ENCODE measurements around the gene SLC16A8.

Gene SLC16A8

GRCh38 chr22:38111925-38112355 lies 28.0 kb upstream of the SLC16A8 start:
- DNase-seq, result no peak

GRCh38 chr22:38110863-38111852 lies 27.2 kb upstream of the SLC16A8 start:
- no peak for DNase-seq

- DNase-seq, result no peak
Measured at GRCh38 chr22:38110008-38110862, 26.3 kb upstream of the SLC16A8 start, which contains the start of gene BAIAP2L2. BAIAP2L2 (minus strand) TSS chr22:38110684; CDS start chr22:38110525, 159 bp downstream.

GRCh38 chr22:38109371-38110001 lies 25.5 kb upstream of the SLC16A8 start:
- no peak for DNase-seq

GRCh38 chr22:38108561-38109319 lies 24.8 kb upstream of the SLC16A8 start:
- DNase-seq, result no peak

DNA sequence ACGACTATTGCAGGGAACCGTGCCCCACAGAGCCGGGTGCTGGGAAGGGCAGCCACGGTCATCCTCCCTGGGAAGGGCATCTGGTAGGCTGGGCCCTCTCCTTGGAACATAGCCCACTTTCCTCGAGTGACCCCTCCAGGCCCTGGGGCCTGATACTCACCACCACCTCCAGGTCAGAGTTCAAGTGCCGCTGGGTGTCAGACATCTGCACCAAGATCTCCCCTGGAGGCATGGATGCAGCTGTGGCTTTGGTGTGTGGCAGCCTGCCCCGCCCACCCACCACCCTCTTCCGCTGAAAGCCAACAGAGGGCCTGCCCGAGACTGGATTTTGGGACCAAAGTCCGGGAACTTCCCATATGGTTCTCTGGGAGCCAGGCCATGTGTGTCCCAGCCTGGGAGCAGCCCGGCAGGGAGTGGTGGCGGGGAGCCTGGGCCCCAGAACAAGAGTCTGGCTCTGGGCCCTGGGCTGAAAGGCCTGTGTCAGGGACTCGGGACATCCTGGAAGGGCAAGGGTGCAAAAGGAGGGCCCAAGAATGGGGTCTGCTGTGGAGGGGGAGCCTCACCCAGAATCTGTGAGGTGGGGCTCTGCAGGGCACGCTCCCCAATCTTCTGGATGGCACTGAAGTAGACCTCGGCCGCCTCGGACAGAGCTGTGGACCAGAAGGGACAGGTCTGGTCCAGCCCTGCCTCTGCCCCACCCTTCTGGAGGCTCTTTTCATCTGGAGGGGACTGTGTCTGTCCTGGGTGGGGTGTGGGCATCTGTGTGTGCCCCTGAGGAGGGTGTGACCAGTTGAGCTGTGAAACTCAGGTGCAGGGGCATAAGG lies 23.9 kb upstream of the SLC16A8 start:
- DNase-seq, result no peak

DNA sequence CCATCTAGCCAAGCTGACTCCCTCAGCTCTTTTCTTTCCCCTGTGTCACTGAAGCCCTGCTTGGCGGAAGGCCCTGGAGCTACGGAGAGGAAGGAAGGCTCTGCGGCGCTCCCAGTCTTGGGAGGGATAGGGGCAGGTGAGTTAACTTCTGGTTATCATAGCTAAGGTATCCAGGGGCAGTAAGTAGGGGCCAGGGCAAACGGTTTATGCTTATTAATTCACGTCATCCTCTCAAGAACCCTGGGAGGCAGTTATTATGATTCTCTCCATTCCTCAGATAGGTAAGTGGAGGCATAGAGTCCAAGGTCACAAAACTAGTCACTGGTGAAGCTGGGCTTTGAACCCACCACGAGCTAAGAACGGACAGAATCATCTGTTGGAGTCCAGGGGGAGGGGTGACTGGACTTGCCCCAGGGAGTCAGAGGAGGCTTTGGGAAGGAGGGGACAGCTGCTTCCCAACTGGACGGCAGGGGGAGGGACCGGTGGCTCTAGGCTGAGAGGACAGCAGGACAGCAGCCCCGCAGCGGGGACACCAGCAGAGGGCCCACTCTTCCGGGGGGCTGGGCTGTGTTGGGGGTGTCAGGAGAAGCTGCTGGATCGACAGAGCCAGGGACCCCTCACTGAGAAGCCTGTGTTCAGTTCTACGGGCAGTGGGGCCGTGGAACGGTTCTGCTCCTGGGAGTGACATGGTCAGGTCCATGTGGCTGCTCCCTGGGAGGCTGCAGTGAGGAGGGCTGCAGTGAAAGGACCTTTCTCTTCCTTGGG lies 23.0 kb upstream of the SLC16A8 start:
- no peak for DNase-seq

DNA sequence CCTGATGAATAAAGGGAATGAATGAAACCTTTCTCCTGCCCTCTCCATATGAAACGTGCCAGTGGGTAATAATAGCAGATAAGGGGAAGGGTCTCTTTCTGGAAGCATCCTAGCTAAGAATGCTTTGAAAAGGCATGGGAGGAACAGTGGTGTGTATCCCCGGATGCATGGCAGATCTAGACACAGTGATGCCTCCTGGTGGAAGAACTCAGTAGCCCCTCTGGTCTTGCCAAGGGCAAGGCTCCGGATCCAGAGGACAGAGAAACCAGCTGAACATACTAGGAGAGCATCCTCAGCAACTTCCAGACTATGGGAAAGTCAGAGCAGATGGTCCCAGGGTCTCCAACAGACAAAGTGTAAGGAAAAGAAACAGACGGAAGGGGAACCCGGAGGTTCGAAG lies 20.1 kb upstream of the SLC16A8 start:
- no peak for DNase-seq

- DNase-seq, result no peak
Measured at GRCh38 chr22:38103641-38104040, 19.7 kb upstream of the SLC16A8 start.

DNA sequence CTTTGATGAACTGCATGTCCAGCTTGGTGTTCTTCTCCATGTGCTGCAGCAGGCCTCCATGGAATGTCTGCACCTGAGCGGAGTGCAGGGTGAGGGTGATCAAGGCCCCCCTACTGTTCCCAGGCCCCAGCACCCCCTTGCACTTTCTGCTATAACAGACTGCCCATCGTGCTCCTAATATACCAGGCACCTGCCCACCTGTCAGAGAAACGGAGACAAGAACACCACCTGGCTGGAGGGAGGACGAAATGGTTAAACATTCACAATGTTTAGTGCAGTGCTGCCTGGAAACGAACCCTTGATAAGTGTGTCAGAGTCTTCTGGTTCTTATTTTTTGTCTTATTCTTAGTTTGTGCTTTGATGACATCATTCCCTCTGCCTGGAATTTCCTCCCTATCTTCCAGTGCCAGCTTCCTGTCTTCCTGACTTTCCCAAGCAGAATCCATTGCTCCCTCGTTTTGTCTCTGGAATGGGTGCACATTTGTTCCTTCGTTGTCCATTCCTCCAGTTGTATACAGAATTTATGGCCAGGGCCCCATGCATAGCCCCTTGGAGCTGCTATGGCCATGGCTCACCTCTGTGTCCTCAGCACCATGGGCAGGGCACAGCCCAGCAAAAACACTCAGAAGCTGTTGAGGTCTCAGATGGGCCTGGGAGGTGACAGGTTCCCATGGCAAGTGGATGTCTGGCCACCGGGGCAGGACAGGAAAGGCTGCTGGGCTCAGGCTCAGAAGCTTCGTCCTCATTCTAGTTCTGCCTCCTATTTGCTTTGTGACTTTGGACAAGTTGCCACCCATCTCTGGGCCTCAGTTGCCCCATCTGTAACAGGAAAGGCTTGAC lies 14.6 kb upstream of the SLC16A8 start:
- no peak for DNase-seq

DNA sequence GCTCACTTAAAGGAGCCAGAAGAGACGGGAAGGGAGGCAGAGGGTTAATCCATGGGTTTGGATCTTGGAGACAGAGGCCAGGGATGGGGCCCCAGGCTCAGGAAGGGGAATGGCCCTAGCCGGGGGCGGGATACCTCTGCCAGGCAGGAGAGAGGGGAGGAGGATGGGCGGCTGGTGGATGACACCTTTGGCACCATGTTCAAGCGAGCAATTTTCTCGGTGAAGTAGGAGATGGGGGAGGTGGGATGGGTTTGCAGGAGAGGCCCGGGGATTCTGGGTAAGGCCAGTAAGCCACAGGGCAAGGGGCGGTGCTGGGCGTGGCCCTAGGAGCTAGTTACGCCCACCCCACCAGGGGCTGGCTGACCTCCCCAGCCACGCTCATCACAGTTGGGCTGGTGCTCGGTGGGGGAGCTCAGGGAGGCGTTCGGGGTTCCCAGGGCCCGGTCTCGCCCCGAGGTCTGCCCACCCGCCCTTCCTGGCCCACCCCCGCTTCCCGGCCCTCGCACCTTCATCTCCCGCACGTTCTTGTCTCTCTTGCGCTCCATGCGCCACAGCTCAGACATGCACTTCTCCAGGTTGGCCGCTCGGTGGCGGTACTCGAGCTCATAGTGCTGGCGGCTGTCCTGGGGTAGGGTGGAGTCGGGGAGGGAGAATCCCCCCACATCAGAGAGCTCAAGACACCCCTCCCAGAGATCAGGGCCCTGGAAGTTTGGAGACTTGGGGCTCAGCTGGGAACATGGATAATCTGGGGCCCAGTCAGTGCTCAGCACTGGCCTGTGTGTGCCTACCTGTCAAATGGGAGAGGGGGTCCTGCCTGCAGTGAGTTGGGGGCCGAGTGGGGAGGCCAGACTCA lies 13.8 kb upstream of the SLC16A8 start:
- DNase-seq, result no peak

DNA sequence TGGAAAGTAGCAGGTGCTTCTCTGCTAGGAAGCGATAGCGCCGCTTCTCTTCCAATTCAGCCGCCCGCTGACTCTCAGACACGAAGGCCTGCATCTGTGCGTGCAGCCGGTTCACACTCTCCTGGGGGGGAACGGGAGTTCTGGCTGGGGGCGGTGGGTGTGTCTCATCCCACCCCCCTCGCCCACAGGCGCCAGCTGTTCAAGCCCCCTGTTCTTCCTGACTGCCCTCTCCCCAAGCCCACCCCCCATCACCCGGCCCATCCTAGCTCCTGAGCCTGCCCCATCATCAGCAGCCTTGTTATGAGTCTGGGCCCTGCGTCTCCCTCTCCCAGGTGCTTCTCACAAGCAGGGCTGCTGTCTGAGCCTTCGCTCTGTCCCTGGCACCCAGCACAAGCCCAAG lies 13.1 kb upstream of the SLC16A8 start:
- DNase-seq, result no peak

DNA sequence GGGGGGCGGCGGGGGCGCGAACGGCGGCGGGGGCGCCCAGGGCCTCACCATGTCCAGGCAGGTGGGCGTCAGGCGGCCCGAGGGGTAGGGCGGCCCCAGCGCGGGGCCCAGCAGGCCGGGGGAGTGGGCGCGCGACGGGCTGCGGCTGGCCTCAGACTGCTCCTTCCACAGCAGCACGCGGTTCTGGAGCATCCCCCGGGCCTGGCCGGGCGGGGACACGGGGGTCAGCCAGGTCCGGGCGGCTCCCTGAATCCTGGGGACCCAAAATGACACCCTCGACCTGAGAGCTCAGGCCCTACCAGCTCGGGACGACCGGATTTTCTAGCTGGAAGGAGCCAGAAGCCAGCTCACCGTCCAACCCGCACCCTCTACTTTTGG lies 5.5 kb upstream of the SLC16A8 start:
- no peak for DNase-seq

DNA sequence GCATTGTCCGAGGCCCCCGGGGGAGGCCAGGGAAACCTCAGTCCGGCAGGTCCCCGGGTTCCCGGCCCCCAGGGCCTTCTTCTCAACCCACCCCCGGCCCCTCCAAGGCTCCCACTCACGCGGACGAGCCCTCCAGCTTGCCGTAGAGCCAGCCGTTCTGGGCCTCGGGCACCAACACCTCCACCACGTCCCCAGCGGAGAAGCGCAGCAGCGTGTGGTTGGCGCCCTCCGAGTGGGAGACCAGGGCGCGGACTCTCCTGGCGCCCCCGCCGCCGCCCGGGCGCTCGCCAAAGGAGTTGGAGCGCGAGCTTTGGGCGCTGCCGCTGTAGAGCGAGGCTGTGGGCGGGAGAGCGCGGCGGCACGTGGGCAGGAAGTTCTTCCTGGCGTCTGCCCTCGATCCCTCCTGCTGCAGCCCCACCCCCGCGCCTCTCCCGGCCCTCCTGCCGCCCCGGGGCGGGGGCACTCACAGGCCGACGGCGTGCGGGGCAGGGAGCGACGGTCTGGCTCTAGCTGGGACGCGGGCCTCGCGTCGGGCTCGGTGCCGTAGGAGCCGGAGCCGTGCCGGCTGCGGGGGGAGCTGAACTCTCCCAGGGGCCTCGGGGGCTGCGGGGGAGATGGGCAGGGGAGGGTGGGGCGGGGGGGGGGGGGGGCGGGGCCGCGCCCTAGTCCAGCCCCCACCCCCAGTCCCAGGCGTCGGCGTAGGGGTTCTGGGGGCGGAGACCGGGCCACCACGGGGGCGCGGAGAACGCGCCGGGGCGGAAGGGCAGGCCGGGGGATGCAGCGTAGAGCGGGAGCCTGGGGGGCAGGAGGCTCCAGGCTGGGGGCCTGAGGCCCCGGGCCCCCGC lies 4.9 kb upstream of the SLC16A8 start:
- no peak for DNase-seq

DNA sequence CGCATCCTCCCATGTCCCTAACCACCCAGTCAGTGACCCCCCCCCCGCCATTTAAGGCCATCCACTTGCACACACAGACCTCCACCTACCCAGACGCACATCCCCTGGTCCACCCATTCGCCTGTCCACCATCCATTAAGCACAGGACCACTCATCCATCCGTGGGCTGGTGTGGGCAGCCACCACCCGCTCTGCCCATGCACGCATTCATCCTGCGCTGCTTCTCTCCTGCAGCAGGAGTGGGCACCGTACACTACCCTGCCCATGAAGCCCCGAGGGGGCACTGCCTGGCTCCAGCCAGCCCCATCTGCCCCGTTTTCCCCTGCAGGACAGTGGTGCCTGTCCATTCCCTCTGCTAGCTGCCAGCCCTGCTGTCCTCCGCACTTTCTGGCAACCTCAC lies 3.9 kb upstream of the SLC16A8 start:
- DNase-seq, result no peak

GRCh38 chr22:38086942-38087341 lies 3.0 kb upstream of the SLC16A8 start:
- DNase-seq, result no peak

- DNase-seq, result no peak
Measured at GRCh38 chr22:38086001-38086845, 2.2 kb upstream of the SLC16A8 start.

Data from SHP77 (cell line).